Adipocyte (in vitro differentiated cells): ENCODE data around the gene EIF2B2.

Experiments used
- DNase-seq: peaks from one replicate; pipeline ENCODE4 v3.0.0-alpha.2; 2015; ENCODE audit warnings: low read depth
- H3K27me3 ChIP-seq: replicated peaks from 2 replicates; pipeline ENCODE4 v1.7.0; 2013; ENCODE audit warnings: mild to moderate bottlenecking, low read length, moderate library complexity; ENCODE audit not compliant: control insufficient read depth, insufficient read depth
- H3K36me3 ChIP-seq: 2 replicates; pipeline ENCODE4 v1.7.0; 2013; ENCODE audit warnings: low read length, mild to moderate bottlenecking, moderate library complexity; ENCODE audit not compliant: control insufficient read depth, insufficient read depth, severe bottlenecking
- H3K4me1 ChIP-seq: 2 replicates; pipeline ENCODE4 v1.7.0; 2013; ENCODE audit warnings: mild to moderate bottlenecking, low read length, moderate library complexity; ENCODE audit not compliant: control insufficient read depth, insufficient read depth
- H3K4me3 ChIP-seq: 2 replicates; pipeline ENCODE4 v1.7.0; 2013; ENCODE audit warnings: mild to moderate bottlenecking, low read length, moderate library complexity
- H3K9ac ChIP-seq: 2 replicates; pipeline ENCODE4 v1.7.0; 2013; ENCODE audit warnings: mild to moderate bottlenecking, low read length, moderate library complexity
- H3K9me3 ChIP-seq: 2 replicates; pipeline ENCODE4 v1.7.0; 2013; ENCODE audit warnings: mild to moderate bottlenecking, low read length, moderate library complexity; ENCODE audit not compliant: control insufficient read depth

Gene EIF2B2

DNA sequence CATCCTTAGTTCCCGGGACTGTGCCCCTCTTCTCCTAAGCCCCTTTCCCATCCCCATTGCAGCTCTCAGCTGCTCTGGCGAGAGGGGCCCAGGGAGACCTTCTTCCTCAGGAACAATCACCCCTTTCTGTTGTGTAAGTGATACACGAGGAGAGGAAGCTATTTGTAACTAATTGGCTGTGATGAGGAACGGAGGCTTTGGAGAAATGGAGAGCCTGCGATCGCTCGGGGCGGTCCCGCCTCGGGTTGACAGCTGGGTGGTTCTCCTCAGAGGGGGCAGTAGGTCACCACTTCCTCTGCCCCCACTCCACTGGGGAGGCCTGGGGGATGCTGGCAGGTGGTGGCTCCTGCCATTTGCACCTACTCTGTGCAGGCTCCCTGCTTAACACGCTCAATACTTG, 40.7 kb upstream of the EIF2B2 start:
- no peaks in the 10 kb centered on the region for H3K27me3 ChIP-seq
- H3K36me3 ChIP-seq, result no peaks in the 10 kb centered on the region
- no peak overlapping the region for H3K9ac ChIP-seq
- no peaks in the 10 kb centered on the region for H3K9me3 ChIP-seq
- no peak for DNase-seq
- H3K4me3 ChIP-seq, result no peak overlapping the region
- H3K4me1 ChIP-seq, result peaks cover 17% of the 10 kb centered on the region

DNA sequence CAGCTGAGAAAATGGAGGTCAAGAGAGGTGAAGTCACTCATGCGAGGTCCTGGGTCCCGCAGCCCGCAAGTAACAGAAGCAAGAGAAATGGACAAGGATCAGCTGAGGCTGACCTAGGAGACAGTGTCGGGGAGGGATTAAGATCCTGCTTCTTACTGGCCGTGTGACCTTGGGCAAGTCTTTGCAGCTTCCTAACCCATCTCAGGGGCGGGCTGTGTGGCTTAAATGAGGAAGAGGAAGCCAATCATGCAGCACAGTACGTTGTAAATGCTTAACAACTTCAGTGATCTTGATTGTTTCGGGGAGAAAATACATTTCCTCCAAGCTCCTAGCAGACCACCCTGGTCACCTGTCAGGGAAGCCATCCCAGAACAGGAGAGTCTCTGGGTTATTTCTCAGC, 40.2 kb upstream of the EIF2B2 start:
- no peaks in the 10 kb centered on the region for H3K36me3 ChIP-seq
- no peaks in the 10 kb centered on the region for H3K9me3 ChIP-seq
- H3K27me3 ChIP-seq, result no peaks in the 10 kb centered on the region
- DNase-seq, result no peak
- H3K4me1 ChIP-seq, result peaks cover 17% of the 10 kb centered on the region
- H3K4me3 ChIP-seq, result no peak overlapping the region
- H3K9ac ChIP-seq, result no peak overlapping the region

GRCh38 chr14:74963178-74963704, 39.5 kb upstream of the EIF2B2 start:
- Histone ChIP-seq H3K9ac (no peak overlapping the region), H3K4me3 (no peak overlapping the region), H3K36me3 (no peaks in the 10 kb centered on the region), H3K9me3 (no peaks in the 10 kb centered on the region), H3K4me1 (peaks cover 17% of the 10 kb centered on the region), H3K27me3 (no peaks in the 10 kb centered on the region)
- DNase-seq, result no peak

DNA sequence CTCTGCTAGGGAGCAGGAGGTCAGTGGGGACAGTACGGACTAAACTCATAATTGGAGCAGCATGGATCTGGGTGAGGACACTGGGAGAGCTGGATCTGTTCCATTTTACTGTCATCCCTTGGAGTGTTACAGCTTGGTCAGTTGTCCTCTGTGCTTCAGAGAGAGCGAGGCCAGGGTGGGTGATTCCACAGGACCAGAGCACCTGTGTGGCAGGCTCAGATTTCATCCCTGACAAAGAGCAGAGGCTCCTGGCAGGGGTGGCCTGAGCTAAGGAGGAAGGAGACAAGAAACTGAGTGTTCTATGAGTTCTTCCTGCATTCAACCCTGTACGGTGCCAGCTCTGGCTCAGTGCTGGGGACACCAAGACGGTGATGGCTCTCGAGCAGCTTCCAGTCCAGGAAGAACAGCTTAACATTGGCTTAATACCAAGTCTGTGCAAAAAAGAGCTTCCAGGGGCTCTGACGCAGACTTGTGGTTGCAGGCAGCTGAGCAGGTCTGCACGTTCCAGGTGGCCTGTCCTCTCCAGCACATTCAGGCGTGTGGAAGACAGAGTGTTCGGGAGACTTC, 38.9 kb upstream of the EIF2B2 start:
- Histone ChIP-seq H3K36me3 (no peaks in the 10 kb centered on the region), H3K4me1 (peaks cover 17% of the 10 kb centered on the region), H3K27me3 (no peaks in the 10 kb centered on the region), H3K9ac (no peak overlapping the region), H3K4me3 (no peak overlapping the region), H3K9me3 (no peaks in the 10 kb centered on the region)
- DNase-seq, result no peak

DNA sequence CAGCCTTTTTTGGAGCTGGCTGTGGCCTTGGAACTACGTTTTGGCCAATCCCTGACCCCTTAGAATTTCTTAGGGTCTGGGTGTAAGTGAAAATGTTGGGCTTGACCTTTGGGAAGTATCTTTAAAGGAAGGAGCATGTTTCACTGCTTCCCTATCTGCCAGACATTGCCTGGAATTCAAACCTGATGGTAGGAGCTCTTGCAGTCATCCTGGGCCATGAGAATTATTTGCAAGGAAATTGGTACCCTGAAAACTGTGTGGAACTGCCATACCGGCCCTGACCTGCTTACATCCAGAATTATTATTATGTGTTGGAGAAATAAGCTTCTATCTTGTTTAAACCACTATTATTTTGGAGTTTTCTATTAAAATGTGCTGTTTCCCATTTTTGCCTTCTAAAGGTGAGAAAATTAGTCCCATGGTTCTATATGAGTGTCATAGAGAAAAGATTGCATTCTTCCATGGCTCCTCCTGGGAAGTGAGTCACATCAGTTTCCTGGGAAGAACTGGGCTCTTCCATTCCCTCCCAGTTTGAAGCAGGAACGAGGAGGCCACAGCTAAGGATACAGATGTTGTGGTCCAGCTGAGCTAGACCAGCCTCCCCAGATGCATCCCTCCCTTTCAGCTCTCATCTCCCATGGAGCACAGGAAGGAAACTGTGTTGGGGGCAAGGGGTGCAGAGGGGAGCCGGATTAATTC, 37.8 kb upstream of the EIF2B2 start:
- no peak for DNase-seq
- Histone ChIP-seq H3K4me3 (no peak overlapping the region), H3K36me3 (no peaks in the 10 kb centered on the region), H3K27me3 (no peaks in the 10 kb centered on the region), H3K9me3 (no peaks in the 10 kb centered on the region), H3K9ac (no peak overlapping the region), H3K4me1 (peaks cover 17% of the 10 kb centered on the region)

GRCh38 chr14:74965486-74966153, 37.1 kb upstream of the EIF2B2 start:
- no peak for DNase-seq
- H3K4me1 ChIP-seq, result peaks cover 17% of the 10 kb centered on the region
- H3K36me3 ChIP-seq, result no peaks in the 10 kb centered on the region
- no peak overlapping the region for H3K4me3 ChIP-seq
- no peaks in the 10 kb centered on the region for H3K27me3 ChIP-seq
- no peak overlapping the region for H3K9ac ChIP-seq
- H3K9me3 ChIP-seq, result no peaks in the 10 kb centered on the region

GRCh38 chr14:74968811-74969210, 33.9 kb upstream of the EIF2B2 start:
- no peak for DNase-seq

GRCh38 chr14:74973003-74973653, 29.6 kb upstream of the EIF2B2 start:
- Histone ChIP-seq H3K4me3 (no peak overlapping the region), H3K4me1 (peaks cover 11% of the 10 kb centered on the region), H3K9ac (no peak overlapping the region), H3K27me3 (no peaks in the 10 kb centered on the region), H3K36me3 (no peaks in the 10 kb centered on the region), H3K9me3 (no peaks in the 10 kb centered on the region)
- no peak for DNase-seq

More at GRCh38 chr14:74968811-74969210, 33.9 kb upstream of the EIF2B2 start:
- H3K9me3 ChIP-seq, result no peaks in the 10 kb centered on the region
- no peaks in the 10 kb centered on the region for H3K27me3 ChIP-seq
- no peak overlapping the region for H3K4me3 ChIP-seq
- H3K4me1 ChIP-seq, result peaks cover 7% of the 10 kb centered on the region
- H3K9ac ChIP-seq, result no peak overlapping the region
- H3K36me3 ChIP-seq, result no peaks in the 10 kb centered on the region

- no peak for DNase-seq
- Histone ChIP-seq H3K9me3 (no peaks in the 10 kb centered on the region), H3K4me1 (peaks cover 11% of the 10 kb centered on the region), H3K36me3 (no peaks in the 10 kb centered on the region), H3K9ac (no peak overlapping the region), H3K4me3 (no peak overlapping the region), H3K27me3 (no peaks in the 10 kb centered on the region)
Measured at GRCh38 chr14:74973905-74974363, 28.8 kb upstream of the EIF2B2 start.

- Histone ChIP-seq H3K9ac (no peak overlapping the region), H3K36me3 (no peaks in the 10 kb centered on the region), H3K27me3 (no peaks in the 10 kb centered on the region), H3K4me1 (peaks cover 17% of the 10 kb centered on the region), H3K4me3 (no peak overlapping the region), H3K9me3 (no peaks in the 10 kb centered on the region)
- DNase-seq, result no peak
Measured at GRCh38 chr14:74974364-74975058, 28.2 kb upstream of the EIF2B2 start.
